Kidney (tissue), 14 donors: ENCODE measurements around the gene PIGV. TPM values are rescaled to one million over a fixed set of nuclear protein-coding genes. Genes with fewer than 3 reads are reported as not detected.

Source experiments
- DNase-seq, 5 donors: peaks; one replicate each; pipeline ENCODE4 v3.0.0-alpha.2; 2013 to 2020
- FAIRE-seq: peaks from 2 replicates; lab custom pipeline; 2012; peaks lifted over from hg19 to GRCh38; lab: Jason Lieb, UNC
- H3K27ac ChIP-seq, 2 donors: one replicate each; pipeline ENCODE4 v1.7.0; 2013; ENCODE audit warnings: low read depth in 2 of 2, low read length in 2 of 2, inconsistent platforms in 1 of 2
- H3K27me3 ChIP-seq: one replicate; pipeline ENCODE4 v1.7.1; 2013; ENCODE audit warnings: low read length, inconsistent platforms; ENCODE audit not compliant: control insufficient read depth, insufficient read depth
- H3K36me3 ChIP-seq, 3 donors: one replicate each; pipeline versions ENCODE4 v1.7.0 to v1.7.1; 2013; ENCODE audit warnings: low read length in 3 of 3, control low read depth in 1 of 3, inconsistent platforms in 1 of 3; ENCODE audit not compliant: insufficient read depth in 3 of 3, control insufficient read depth in 2 of 3
- H3K4me1 ChIP-seq, 3 donors: one replicate each; pipeline versions ENCODE4 v1.7.0 to v1.7.1; 2013; ENCODE audit warnings: low read length in 3 of 3, inconsistent platforms in 1 of 3, low read depth in 1 of 3; ENCODE audit not compliant: control insufficient read depth in 2 of 3, insufficient read depth in 2 of 3
- H3K4me3 ChIP-seq, 3 donors: one replicate each; pipeline versions ENCODE4 v1.7.0 to v1.8.1; 2013; ENCODE audit warnings: low read length in 3 of 3, control low read depth in 1 of 3, inconsistent platforms in 1 of 3
- H3K9ac ChIP-seq, 3 donors: one replicate each; pipeline versions ENCODE4 v1.7.0 to v1.7.1; 2013; ENCODE audit warnings: low read length in 3 of 3, control low read depth in 1 of 3, inconsistent platforms in 1 of 3
- H3K9me3 ChIP-seq, 3 donors: one replicate each; pipeline versions ENCODE4 v1.7.0 to v1.7.1; 2013; ENCODE audit warnings: low read length in 3 of 3, control low read depth in 1 of 3, inconsistent platforms in 1 of 3; ENCODE audit not compliant: control insufficient read depth in 2 of 3, insufficient read depth in 1 of 3
- intact Hi-C: fragments of 100-400 bp; cut with DNase I; formaldehyde crosslinking; loops from one replicate; pipeline ENCODE4 v1.11.1; 2022
- polyA plus RNA-seq: library from polyadenylated mRNA; stranded (reverse); fragments of 350-450 nt; fragmentation: Illumina TruSeq; extraction: RNeasy Lipid Tissue Mini Kit (QIAGEN cat#74804); gene quantifications from one replicate; pipeline ENCODE4 v1.2.3, GENCODE V29; 2014; ENCODE audit warnings: low read depth, low replicate concordance; ENCODE audit not compliant: insufficient read depth
- total RNA-seq: library from RNA; stranded (reverse); fragmentation: NEBNext Ultra II Directional; extraction: Animal tissue kit (Norgen Biotek cat#: 25700); gene quantifications from one replicate; pipeline ENCODE4 v1.2.1, GENCODE V29; 2021
- TF ChIP-seq, protein P1 (sequence below): IDR thresholded peaks from 3 replicates; pipeline ENCODE4 v1.5.1; 2012; ENCODE audit warnings: mild to moderate bottlenecking, moderate library complexity, borderline replicate concordance; ENCODE audit not compliant: insufficient read depth; ENCODE audit errors: extremely low read depth
- donor health status: control.
- donor health status: control.
- donor health status: control.
- donor health status: control.
- donor health status: control.
- donor health status: DM: yes; HTN: yes; CAD: no.
- donor health status: Normal renal cell carcinoma (clear cell type).

PIGV gene
- total and polyA plus RNA-seq, 2 donors from 2014 or later, result 13.8 to 15.5 TPM

DNA sequence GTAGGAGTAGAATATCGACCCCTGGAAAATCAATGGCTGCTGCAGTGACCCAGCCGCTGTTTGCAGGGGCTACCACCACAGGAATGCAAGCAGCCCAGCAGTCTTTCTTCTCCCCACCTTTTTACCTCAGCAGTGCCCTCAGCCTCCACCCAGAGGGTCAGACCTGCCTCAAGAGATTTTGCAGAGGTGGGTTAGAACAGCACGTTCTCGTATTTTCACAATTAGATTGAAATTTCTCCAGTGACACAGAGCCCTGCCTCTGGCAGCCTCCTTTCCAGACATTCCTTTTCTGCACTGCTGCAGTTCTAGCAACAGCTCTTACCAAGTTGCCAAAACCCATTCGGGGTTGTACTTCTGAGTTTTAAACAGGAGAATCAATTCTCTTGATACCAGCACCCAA, 38.3 kb upstream of the PIGV start:
- FAIRE-seq (no peak), DNase-seq (no peak)
- Histone ChIP-seq H3K27ac (no peak overlapping the region), H3K27me3 (no peaks in the 10 kb centered on the region), H3K9me3 (no peaks in the 10 kb centered on the region), H3K4me1 (peaks cover 0 to 10% (median 0%) of the 10 kb centered on the region in 3 donors), H3K36me3 (peaks cover 2 to 13% (median 2%) of the 10 kb centered on the region in 3 donors), H3K9ac (no peak overlapping the region), H3K4me3 (no peak overlapping the region)
- TF ChIP-seq, protein P1, sequence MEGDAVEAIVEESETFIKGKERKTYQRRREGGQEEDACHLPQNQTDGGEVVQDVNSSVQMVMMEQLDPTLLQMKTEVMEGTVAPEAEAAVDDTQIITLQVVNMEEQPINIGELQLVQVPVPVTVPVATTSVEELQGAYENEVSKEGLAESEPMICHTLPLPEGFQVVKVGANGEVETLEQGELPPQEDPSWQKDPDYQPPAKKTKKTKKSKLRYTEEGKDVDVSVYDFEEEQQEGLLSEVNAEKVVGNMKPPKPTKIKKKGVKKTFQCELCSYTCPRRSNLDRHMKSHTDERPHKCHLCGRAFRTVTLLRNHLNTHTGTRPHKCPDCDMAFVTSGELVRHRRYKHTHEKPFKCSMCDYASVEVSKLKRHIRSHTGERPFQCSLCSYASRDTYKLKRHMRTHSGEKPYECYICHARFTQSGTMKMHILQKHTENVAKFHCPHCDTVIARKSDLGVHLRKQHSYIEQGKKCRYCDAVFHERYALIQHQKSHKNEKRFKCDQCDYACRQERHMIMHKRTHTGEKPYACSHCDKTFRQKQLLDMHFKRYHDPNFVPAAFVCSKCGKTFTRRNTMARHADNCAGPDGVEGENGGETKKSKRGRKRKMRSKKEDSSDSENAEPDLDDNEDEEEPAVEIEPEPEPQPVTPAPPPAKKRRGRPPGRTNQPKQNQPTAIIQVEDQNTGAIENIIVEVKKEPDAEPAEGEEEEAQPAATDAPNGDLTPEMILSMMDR, result no peak
- intact Hi-C loops, result loop anchor here (5.0 kb wide), 1 partner anchor 33 kb away; no protein-coding TSS in a partner anchor

- Histone ChIP-seq H3K9ac (no peak overlapping the region), H3K9me3 (no peaks in the 10 kb centered on the region), H3K36me3 (peaks cover 0 to 13% (median 2%) of the 10 kb centered on the region in 3 donors), H3K27me3 (no peaks in the 10 kb centered on the region), H3K4me1 (peaks cover 0 to 10% (median 0%) of the 10 kb centered on the region in 3 donors), H3K4me3 (no peak overlapping the region), H3K27ac (no peak overlapping the region)
- intact Hi-C loops, result no loop called here
- FAIRE-seq (no peak), DNase-seq (no peak)
- TF ChIP-seq, protein P1, result no peak
These were observed 37.3 kb upstream of the PIGV start for GRCh38 chr1:26750428-26750827.

GRCh38 chr1:26752519-26752918, 35.2 kb upstream of the PIGV start:
- intact Hi-C loops, result no loop called here
- no peak for FAIRE-seq

More at GRCh38 chr1:26752519-26752918, 35.2 kb upstream of the PIGV start:
- H3K36me3 ChIP-seq, result peaks cover 0 to 13% (median 0%) of the 10 kb centered on the region in 3 donors
- H3K27ac ChIP-seq, result no peak overlapping the region
- H3K27me3 ChIP-seq, result no peaks in the 10 kb centered on the region
- H3K9ac ChIP-seq, result no peak overlapping the region
- H3K4me3 ChIP-seq, result no peak overlapping the region
- H3K9me3 ChIP-seq, result no peaks in the 10 kb centered on the region
- no peak for DNase-seq
- TF ChIP-seq, protein P1, result no peak
- H3K4me1 ChIP-seq, result peaks cover 0 to 10% (median 0%) of the 10 kb centered on the region in 3 donors
